Lower leg skin (tissue), 3 donors: Measurements from ENCODE around the gene CLDN19.

Experiments used
- POLR2A ChIP-seq, 2 donors: fragments of 450-650 bp; IDR thresholded peaks; one replicate each; pipeline ENCODE4 v1.6.1; 2016 to 2017; ENCODE audit warnings: antibody characterized with exemption in 2 of 2, mild to moderate bottlenecking in 1 of 2, moderate library complexity in 1 of 2
- TF ChIP-seq, protein P1 (sequence below), 3 donors: fragments of 450-650 bp; IDR thresholded peaks; one replicate each; pipeline ENCODE4 v1.5.1; 2016; ENCODE audit warnings: antibody characterized with exemption in 3 of 3, mild to moderate bottlenecking in 3 of 3, moderate library complexity in 2 of 3

DNA sequence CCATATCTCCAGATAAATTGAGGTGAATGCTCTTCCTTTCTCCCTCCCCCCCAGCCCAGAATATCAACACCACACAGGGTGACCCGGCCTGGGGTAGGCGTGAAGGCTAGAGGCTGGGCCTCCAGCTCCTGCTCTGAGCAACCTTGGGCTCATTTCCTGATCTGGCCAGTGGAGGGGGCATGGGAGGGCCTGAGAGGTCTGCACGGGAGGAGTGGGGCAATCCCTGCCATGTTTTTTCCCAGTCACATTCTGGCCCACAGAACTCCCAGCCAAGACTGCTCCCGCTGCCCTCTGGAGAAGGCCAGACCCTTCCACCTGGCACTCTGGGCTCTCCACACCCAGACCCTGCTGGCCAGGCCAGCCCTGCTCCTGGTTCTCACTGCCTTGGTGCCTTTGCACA is 3.9 kb downstream of the CLDN19 start:
- TF ChIP-seq, protein P1, sequence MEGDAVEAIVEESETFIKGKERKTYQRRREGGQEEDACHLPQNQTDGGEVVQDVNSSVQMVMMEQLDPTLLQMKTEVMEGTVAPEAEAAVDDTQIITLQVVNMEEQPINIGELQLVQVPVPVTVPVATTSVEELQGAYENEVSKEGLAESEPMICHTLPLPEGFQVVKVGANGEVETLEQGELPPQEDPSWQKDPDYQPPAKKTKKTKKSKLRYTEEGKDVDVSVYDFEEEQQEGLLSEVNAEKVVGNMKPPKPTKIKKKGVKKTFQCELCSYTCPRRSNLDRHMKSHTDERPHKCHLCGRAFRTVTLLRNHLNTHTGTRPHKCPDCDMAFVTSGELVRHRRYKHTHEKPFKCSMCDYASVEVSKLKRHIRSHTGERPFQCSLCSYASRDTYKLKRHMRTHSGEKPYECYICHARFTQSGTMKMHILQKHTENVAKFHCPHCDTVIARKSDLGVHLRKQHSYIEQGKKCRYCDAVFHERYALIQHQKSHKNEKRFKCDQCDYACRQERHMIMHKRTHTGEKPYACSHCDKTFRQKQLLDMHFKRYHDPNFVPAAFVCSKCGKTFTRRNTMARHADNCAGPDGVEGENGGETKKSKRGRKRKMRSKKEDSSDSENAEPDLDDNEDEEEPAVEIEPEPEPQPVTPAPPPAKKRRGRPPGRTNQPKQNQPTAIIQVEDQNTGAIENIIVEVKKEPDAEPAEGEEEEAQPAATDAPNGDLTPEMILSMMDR (IDR thresholded peaks at IDR 0.05): no peak
- TF ChIP-seq POLR2A (IDR thresholded peaks at IDR 0.05): no peak
